ENCODE measurements around the gene SEPTIN12. TPM values are rescaled to one million over a fixed set of nuclear protein-coding genes. Genes with fewer than 3 reads are reported as not detected.

SEPTIN12 gene
- total and polyA plus RNA-seq, 2 of the 8 experiments (the other 6 are each of a cell fraction or from before 2014, with no cell fraction given) = 0.24 TPM; not detected in 1

GRCh38 chr16:4787068-4787467 lies 1.1 kb downstream of the SEPTIN12 start:
- H2BK15ac ChIP-seq (ENCODE audit: low read length) = no peak overlapping the region
- TF ChIP-seq KDM1A (IDR thresholded peaks at IDR 0.05; ENCODE audit: borderline replicate concordance, low read length) (no peak), MAFK (IDR thresholded peaks at IDR 0.05; ENCODE audit: low read depth, low read length) (peak; percentile 73), BACH1 (IDR thresholded peaks at IDR 0.05; ENCODE audit: low read length) (peak; percentile 80)
- ChIA-PET POLR2A (ENCODE audit: partially characterized antibody) (interaction anchor here (1.0 to 1.7 kb wide), 4 partner anchors 10 to 19 kb away, joined by 3 to 5 read pairs (median 4); no protein-coding TSS in a partner anchor), CTCF (ENCODE audit: partially characterized antibody) (no interaction called here)
- no peak overlapping the region for H3K4me2 ChIP-seq (ENCODE audit: insufficient read depth in 1 of 2, low read depth in 2 of 2, low read length in 2 of 2)
- no peaks in the 10 kb centered on the region for H3K36me3 ChIP-seq (ENCODE audit: control insufficient read depth in 2 of 4, insufficient read depth in 4 of 4, low read length in 3 of 4)
- H3K56ac ChIP-seq (replicated peaks; ENCODE audit: insufficient read length, low read depth, low read length) = no peak overlapping the region
- peaks cover 0 to 13% (median 4%) of the 10 kb centered on the region in 4 experiments; a peak in 5 of 7 replicates for H3K4me1 ChIP-seq (replicated peaks in 1 of 4; ENCODE audit: control insufficient read depth in 3 of 4, insufficient read depth in 4 of 4, low read length in 3 of 4)
- H2AFZ ChIP-seq (ENCODE audit: low read length) = no peak overlapping the region
- no peaks in the 10 kb centered on the region for H4K20me1 ChIP-seq (replicated peaks in 1 of 2; ENCODE audit: control insufficient read depth in 1 of 2, insufficient read depth in 2 of 2, low read length in 2 of 2)
- peak overlapping the region; percentile 35; the same call in 1 of the 2 replicates for H2BK5ac ChIP-seq (ENCODE audit: low read depth, low read length)
- no peak overlapping the region for H4K5ac ChIP-seq (ENCODE audit: insufficient read length, low read depth, low read length)
- no peaks in the 10 kb centered on the region for H3K79me1 ChIP-seq (ENCODE audit: low read depth, low read length)
- no peak overlapping the region for H3K4me3 ChIP-seq (ENCODE audit: extremely low read depth in 1 of 4, insufficient read depth in 2 of 4, low read depth in 3 of 4, low read length in 4 of 4)
- 0 out of 2 replicates have a peak overlapping the region, but pooled peaks have one; percentile 48 for H3K18ac ChIP-seq (ENCODE audit: extremely low read depth, low read length)
- no peak overlapping the region; the same call in 1 of the 2 replicates for H4K8ac ChIP-seq (ENCODE audit: extremely low read depth, insufficient read depth, low read length)
- H3K23ac ChIP-seq (ENCODE audit: insufficient read length) = no peak overlapping the region
- no peaks in the 10 kb centered on the region for H3K79me2 ChIP-seq (ENCODE audit: control insufficient read depth in 1 of 2, insufficient read depth in 2 of 2, low read length in 2 of 2)
- FAIRE-seq (no peak), DNase-seq (ENCODE audit: low read depth in 1 of 2, low spot score in 2 of 2) (peak in 1 of 2 experiments; percentile 34)
- H3K14ac ChIP-seq (ENCODE audit: insufficient read length) = no peak overlapping the region
- no peak overlapping the region for H3K4ac ChIP-seq (replicated peaks; ENCODE audit: insufficient read length, low read depth, low read length)
- H2BK20ac ChIP-seq (ENCODE audit: low read length) = peak overlapping the region; percentile 80; the same call in 1 of the 2 replicates
- 0 out of 2 replicates have a peak overlapping the region, but pooled peaks have one; percentile 24 for H2AK5ac ChIP-seq (ENCODE audit: low read depth, low read length)
- H3K27me3 ChIP-seq (replicated peaks in 1 of 4; ENCODE audit: control insufficient read depth in 3 of 4, extremely low read depth in 1 of 4, insufficient read depth in 3 of 4, low read length in 3 of 4) = no peaks in the 10 kb centered on the region; a peak in 1 of 7 replicates
- H3K9me3 ChIP-seq (ENCODE audit: insufficient read depth in 2 of 2, low read depth in 1 of 2, low read length in 1 of 2) = no peaks in the 10 kb centered on the region
- H3K9ac ChIP-seq (replicated peaks in 1 of 4; ENCODE audit: extremely low read depth in 1 of 4, low read depth in 3 of 4, low read length in 3 of 4) = no peak overlapping the region
- no peak overlapping the region for H2BK120ac ChIP-seq (replicated peaks; ENCODE audit: low read depth, low read length)
- no peak overlapping the region for H3K27ac ChIP-seq (ENCODE audit: low read depth, low read length)
- WGBS, 2 experiments (ENCODE audit: extremely low coverage in 1 of 2, insufficient coverage in 1 of 2, insufficient read length in 1 of 2, insufficient replicate concordance in 2 of 2, low coverage in 1 of 2, low lambda C conversion rate in 2 of 2, missing lambda C conversion rate in 1 of 2) = 95% methylated on average over 8 of the region's 8 CpGs; no CpG with 5 or more reads in 1 of the 2 experiments
- peak overlapping the region; percentile 20 for H4K91ac ChIP-seq (replicated peaks; ENCODE audit: insufficient read length, low read length)
- H3K23me2 ChIP-seq (ENCODE audit: low read depth, low read length) = no peaks in the 10 kb centered on the region
- peak overlapping the region; percentile 95; the same call in 1 of the 2 replicates for H2BK12ac ChIP-seq (ENCODE audit: low read depth, low read length)

All from H1 (cell line).